Hepatic stellate cell (primary cell): Measurements from ENCODE around the gene CUZD1.
"Not testable (repeated sequence)": the region's sequence is repeated elsewhere in the genome, so short reads cannot be mapped to it uniquely, and the experiment has no call there.

Source experiments
- DNase-seq: peaks from one replicate; pipeline ENCODE4 v3.0.0; 2011; ENCODE audit warnings: low spot score

The CUZD1 gene

GRCh38 chr10:122845783-122846332 is at the start of gene CUZD1:
Gene CUZD1, minus strand, starts transcription at chr10:122845857. Its CDS starts 14 bp downstream, at chr10:122845843.
- no peak for DNase-seq

GRCh38 chr10:122894261-122894944 is 48.7 kb upstream of the CUZD1 start:
- DNase-seq, result no peak

- no peak for DNase-seq
Observed at GRCh38 chr10:122884166-122884565, 38.5 kb upstream of the CUZD1 start.

GRCh38 chr10:122882766-122883165 is 37.1 kb upstream of the CUZD1 start:
- no peak for DNase-seq

- DNase-seq, result peak; percentile 90
Observed at GRCh38 chr10:122879339-122880273, 33.9 kb upstream of the CUZD1 start, which contains the start of gene FAM24B. Gene FAM24B, minus strand, starts transcription at chr10:122879581. Its CDS starts 29,066 bp downstream, at chr10:122850515.

GRCh38 chr10:122878799-122879338 is 33.2 kb upstream of the CUZD1 start:
- no peak for DNase-seq

- DNase-seq, result no peak
Observed at GRCh38 chr10:122877264-122877663, 31.6 kb upstream of the CUZD1 start.

GRCh38 chr10:122876467-122876855 is 30.8 kb upstream of the CUZD1 start:
- no peak for DNase-seq

GRCh38 chr10:122875843-122876466 is 30.3 kb upstream of the CUZD1 start:
- DNase-seq, result no peak

GRCh38 chr10:122871947-122872346 is 26.3 kb upstream of the CUZD1 start:
- not testable (repeated sequence) for DNase-seq

- DNase-seq, result not testable (repeated sequence)
Observed at GRCh38 chr10:122868768-122869167, 23.1 kb upstream of the CUZD1 start.

GRCh38 chr10:122866757-122867482 is 21.3 kb upstream of the CUZD1 start:
- DNase-seq, result not testable (repeated sequence)

GRCh38 chr10:122864901-122865300 is 19.2 kb upstream of the CUZD1 start:
- DNase-seq, result no peak

GRCh38 chr10:122864194-122864592 is 18.5 kb upstream of the CUZD1 start:
- no peak for DNase-seq

- DNase-seq, result no peak
Observed at GRCh38 chr10:122863216-122864193, 17.8 kb upstream of the CUZD1 start.

GRCh38 chr10:122861711-122862161 is 16.1 kb upstream of the CUZD1 start:
- DNase-seq, result peak; percentile 33

GRCh38 chr10:122859527-122859926 is 13.9 kb upstream of the CUZD1 start:
- no peak for DNase-seq

- DNase-seq, result not testable (repeated sequence)
Observed at GRCh38 chr10:122858042-122858441, 12.4 kb upstream of the CUZD1 start.

- DNase-seq, result no peak
Observed at GRCh38 chr10:122856902-122857301, 11.2 kb upstream of the CUZD1 start.

- no peak for DNase-seq
Observed at GRCh38 chr10:122855745-122856144, 10.1 kb upstream of the CUZD1 start.
